HG03439 (cell line): Measurements from ENCODE around the gene NRG3.
"Not testable (repeated sequence)": the region's sequence is repeated elsewhere in the genome, so short reads cannot be mapped to it uniquely, and the experiment has no call there.

ENCODE experiments used
- ATAC-seq: cut with Tn5 transposase; IDR thresholded peaks from one replicate; pipeline ENCODE4 v1.9.1; 2021; ENCODE audit warnings: mild to moderate bottlenecking, moderate library complexity; ENCODE audit not compliant: unreplicated experiment

NRG3 gene

GRCh38 chr10:82942286-82943099 lies 1067.5 kb downstream of the NRG3 start:
- ATAC-seq, result no peak

- no peak for ATAC-seq
These were observed 1068.1 kb downstream of the NRG3 start for GRCh38 chr10:82943142-82943541.

- ATAC-seq, result no peak
These were observed 1075.0 kb downstream of the NRG3 start for GRCh38 chr10:82949816-82950575.

GRCh38 chr10:82953331-82953730 lies 1078.3 kb downstream of the NRG3 start:
- no peak for ATAC-seq

- ATAC-seq, result no peak
These were observed 1078.9 kb downstream of the NRG3 start for GRCh38 chr10:82953909-82954308.

GRCh38 chr10:82960421-82961060 lies 1085.5 kb downstream of the NRG3 start:
- ATAC-seq, result not testable (repeated sequence)

GRCh38 chr10:82961864-82962263 lies 1086.9 kb downstream of the NRG3 start:
- ATAC-seq, result no peak

GRCh38 chr10:82966130-82966529 lies 1091.1 kb downstream of the NRG3 start:
- no peak for ATAC-seq

- no peak for ATAC-seq
These were observed 1093.5 kb downstream of the NRG3 start for GRCh38 chr10:82968533-82968932.

- ATAC-seq, result no peak
These were observed 1094.4 kb downstream of the NRG3 start for GRCh38 chr10:82969405-82969804.

- no peak for ATAC-seq
These were observed 1105.3 kb downstream of the NRG3 start for GRCh38 chr10:82980321-82980720.

- ATAC-seq, result no peak
These were observed 1106.2 kb downstream of the NRG3 start for GRCh38 chr10:82981137-82981723.

GRCh38 chr10:82982110-82982608 lies 1107.2 kb downstream of the NRG3 start:
- ATAC-seq, result no peak

GRCh38 chr10:82986216-82986615 lies 1111.2 kb downstream of the NRG3 start:
- ATAC-seq, result no peak

GRCh38 chr10:83006479-83006878 lies 1131.5 kb downstream of the NRG3 start:
- not testable (repeated sequence) for ATAC-seq

- ATAC-seq, result no peak
These were observed 1132.5 kb downstream of the NRG3 start for GRCh38 chr10:83007510-83007909.

GRCh38 chr10:83012866-83013265 lies 1137.9 kb downstream of the NRG3 start:
- no peak for ATAC-seq

GRCh38 chr10:83017076-83017867 lies 1142.3 kb downstream of the NRG3 start:
- ATAC-seq, result no peak

- no peak for ATAC-seq
These were observed 1148.7 kb downstream of the NRG3 start for GRCh38 chr10:83023662-83024061.
